SK-N-SH treated with all-trans-retinoic acid at 6 μM for 48 hours (cell line): ENCODE results near the gene TMEM196.

Experiments
- BACH2 ChIP-seq: fragments of 250-450 bp; sonication (Bioruptor Pico); IDR thresholded peaks from 2 replicates; pipeline ENCODE4 v1.9.0; 2021; ENCODE audit warnings: mild to moderate bottlenecking, borderline replicate concordance
- OSR1 ChIP-seq: fragments of 250-450 bp; sonication (Bioruptor Pico); IDR thresholded peaks from 2 replicates; pipeline ENCODE4 v1.8.0; 2022; ENCODE audit warnings: moderate library complexity, mild to moderate bottlenecking, inconsistent platforms
- PATZ1 ChIP-seq: fragments of 250-450 bp; sonication (Bioruptor Pico); IDR thresholded peaks from 2 replicates; pipeline ENCODE4 v1.8.0; 2020; ENCODE audit warnings: mild to moderate bottlenecking, moderate library complexity, borderline replicate concordance
- POU6F1 ChIP-seq: fragments of 250-450 bp; sonication (Bioruptor Pico); IDR thresholded peaks from 2 replicates; pipeline ENCODE4 v1.8.0; 2021; ENCODE audit warnings: low read depth, mild to moderate bottlenecking, moderate library complexity, borderline replicate concordance
- ZNF70 ChIP-seq: fragments of 450-650 bp; formaldehyde crosslinking; IDR thresholded peaks from 2 replicates; pipeline ENCODE4 v1.5.0; 2020; ENCODE audit warnings: mild to moderate bottlenecking, moderate library complexity

GRCh38 chr7:19692111-19692828, 81.1 kb downstream of the TMEM196 start:
- TF ChIP-seq POU6F1 (no peak), OSR1 (CRISPR knock-in tag) (no peak), BACH2 (CRISPR knock-in tag) (no peak), PATZ1 (CRISPR knock-in tag) (no peak), ZNF70 (CRISPR knock-in tag) (no peak)
